Retinal pigment epithelial cell (primary cell): ENCODE data around the gene ABCG1.

Source experiments
- DNase-seq: peaks from one replicate; pipeline ENCODE4 v3.0.0-alpha.2; 2010; ENCODE audit warnings: low read depth
- H3K4me3 ChIP-seq: 2 replicates; pipeline ENCODE4 v1.5.1; 2011; ENCODE audit warnings: mild to moderate bottlenecking, low read length, control low read depth, moderate library complexity
- CTCF ChIP-seq: conservative IDR thresholded peaks from 2 replicates; pipeline ENCODE4 v1.5.1; 2011; ENCODE audit warnings: low read depth, low read length, control low read depth, inconsistent platforms

Gene ABCG1

GRCh38 chr21:42228709-42229220, 9.8 kb downstream of the ABCG1 start:
- H3K4me3 ChIP-seq = no peak overlapping the region
- no peak for DNase-seq
- TF ChIP-seq CTCF = no peak

- H3K4me3 ChIP-seq = no peak overlapping the region
- no peak for TF ChIP-seq CTCF
- no peak for DNase-seq
Observed at GRCh38 chr21:42229676-42230075, 10.7 kb downstream of the ABCG1 start.

- no peak overlapping the region for H3K4me3 ChIP-seq
- no peak for TF ChIP-seq CTCF
Observed at GRCh38 chr21:42230178-42230577, 11.2 kb downstream of the ABCG1 start.

GRCh38 chr21:42230636-42231035, 11.7 kb downstream of the ABCG1 start:
- H3K4me3 ChIP-seq = no peak overlapping the region
- no peak for DNase-seq
- no peak for TF ChIP-seq CTCF

More at GRCh38 chr21:42230178-42230577, 11.2 kb downstream of the ABCG1 start:
- no peak for DNase-seq

GRCh38 chr21:42231756-42232155, 12.8 kb downstream of the ABCG1 start:
- no peak for TF ChIP-seq CTCF
- no peak overlapping the region for H3K4me3 ChIP-seq
- DNase-seq = no peak

GRCh38 chr21:42232176-42232825, 13.4 kb downstream of the ABCG1 start:
- no peak for TF ChIP-seq CTCF
- no peak overlapping the region for H3K4me3 ChIP-seq
- DNase-seq = no peak
